LHCN-M2 (cell line): ENCODE measurements around the gene GNAZ. TPM values are rescaled to one million over a fixed set of nuclear protein-coding genes. Genes with fewer than 3 reads are reported as not detected.

Experiments used
- DNase-seq: peaks from one replicate; pipeline ENCODE4 v3.0.0-alpha.2; 2012; ENCODE audit warnings: low read depth
- total RNA-seq: library from RNA; depleted of rRNA; stranded (reverse); fragments of >200 nt; gene quantifications from 2 replicates; pipeline ENCODE4 v1.2.3, GENCODE V29; 2014

GNAZ gene
- total RNA-seq, 1 experiment from 2014 or later = 9.6 TPM

DNA sequence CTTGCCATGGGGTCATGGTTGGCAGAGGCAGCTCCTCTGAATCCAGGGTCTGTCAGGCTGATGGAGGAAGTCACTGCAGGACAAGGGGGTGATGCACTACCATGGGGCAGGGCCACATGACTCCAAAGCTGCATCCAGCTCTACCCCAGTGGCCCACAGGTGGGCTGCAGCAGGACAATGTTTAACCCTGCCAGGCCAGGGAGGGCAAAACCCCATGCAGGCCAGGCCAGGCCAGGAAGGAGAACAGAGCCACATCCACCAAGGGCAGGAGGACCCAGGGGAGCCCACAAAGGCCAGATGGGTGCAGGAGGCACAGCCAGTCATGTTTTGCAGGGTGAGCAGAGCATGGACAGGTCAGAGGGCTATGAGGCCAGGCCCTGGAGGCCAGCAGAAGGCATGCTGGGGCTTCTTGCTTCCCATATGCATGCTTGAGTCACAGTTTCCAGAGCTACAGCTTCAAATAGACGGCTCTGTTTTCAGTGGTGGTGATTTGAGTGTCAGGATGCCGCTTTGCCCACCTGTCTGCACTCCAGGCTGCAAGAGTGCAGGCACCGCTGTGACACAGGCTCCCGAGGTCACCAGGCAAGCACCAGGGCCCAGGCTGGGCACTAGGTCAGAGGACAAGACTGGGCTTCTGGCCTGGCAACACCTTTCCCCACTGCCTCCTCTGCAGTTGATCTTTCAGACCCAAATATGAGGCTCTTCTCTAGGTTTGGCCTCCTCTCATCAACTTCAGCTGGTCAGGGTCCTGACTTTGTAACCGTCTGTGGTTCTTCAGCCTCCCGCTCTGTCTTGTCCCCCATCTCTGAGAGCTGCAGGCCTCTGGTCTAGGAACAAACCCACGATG, 48.6 kb downstream of the GNAZ start:
- no peak for DNase-seq

- no peak for DNase-seq
Measured at GRCh38 chr22:23119494-23120414, 49.4 kb downstream of the GNAZ start.

- DNase-seq = no peak
Measured at GRCh38 chr22:23120415-23120899, 50.1 kb downstream of the GNAZ start.

DNA sequence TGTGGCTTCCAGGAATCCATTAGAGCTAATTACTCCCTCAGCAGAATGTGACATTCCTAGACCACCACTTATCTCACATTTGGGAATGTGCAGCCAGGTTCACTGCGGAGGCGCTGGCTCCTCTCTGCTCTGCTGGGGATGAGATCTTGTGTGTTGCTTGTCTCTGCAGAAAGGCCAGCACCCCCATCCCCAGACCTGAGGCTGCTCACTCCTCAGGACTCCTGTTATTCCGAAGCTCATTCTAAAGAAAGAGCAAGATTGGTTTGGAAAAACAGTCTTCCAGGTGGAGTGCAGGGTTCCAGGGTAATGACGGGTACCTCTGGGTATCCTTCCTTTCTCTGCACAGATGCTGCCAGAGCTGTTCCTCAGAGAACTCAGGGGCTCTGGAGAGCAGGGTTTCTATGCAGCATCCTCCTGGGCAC, 50.7 kb downstream of the GNAZ start:
- no peak for DNase-seq

- peak; percentile 64 for DNase-seq
Measured at GRCh38 chr22:23121424-23121823, 51.1 kb downstream of the GNAZ start.

- peak; percentile 23 for DNase-seq
Measured at GRCh38 chr22:23122216-23122957, 52.1 kb downstream of the GNAZ start.

GRCh38 chr22:23122992-23123803, 52.9 kb downstream of the GNAZ start:
- DNase-seq = no peak

- DNase-seq = no peak
Measured at GRCh38 chr22:23123804-23124254, 53.5 kb downstream of the GNAZ start.

GRCh38 chr22:23124611-23125511, 54.5 kb downstream of the GNAZ start:
- no peak for DNase-seq

DNA sequence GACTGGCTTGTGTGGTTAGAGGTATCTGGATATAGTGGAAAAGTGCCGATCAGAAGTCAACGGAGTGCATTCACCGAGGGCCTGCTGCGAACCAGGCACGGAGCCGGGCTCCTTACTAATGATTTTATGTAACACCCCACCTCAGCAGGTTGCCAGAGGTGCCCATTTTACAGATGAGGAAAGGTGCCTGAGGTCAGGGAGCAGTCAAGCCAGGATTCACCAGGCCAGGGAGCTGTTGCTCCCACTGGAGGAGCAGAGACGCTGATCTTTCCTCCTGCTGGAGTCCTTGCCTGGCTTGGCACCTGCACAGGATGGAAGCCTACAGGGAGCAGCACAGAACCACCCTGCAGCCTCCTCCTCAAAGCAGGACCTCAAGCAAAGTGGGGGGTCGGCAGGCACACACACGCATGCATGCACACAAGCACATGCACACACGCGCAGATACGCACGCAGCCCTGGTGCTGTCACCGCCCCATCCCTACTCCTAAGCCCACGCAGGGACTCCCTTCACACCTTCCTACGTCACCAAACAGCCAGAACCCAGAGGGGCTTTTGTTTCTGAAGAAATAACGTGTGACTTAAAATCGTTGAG, 55.3 kb downstream of the GNAZ start:
- no peak for DNase-seq

GRCh38 chr22:23126165-23127054, 56.1 kb downstream of the GNAZ start:
- no peak for DNase-seq

DNA sequence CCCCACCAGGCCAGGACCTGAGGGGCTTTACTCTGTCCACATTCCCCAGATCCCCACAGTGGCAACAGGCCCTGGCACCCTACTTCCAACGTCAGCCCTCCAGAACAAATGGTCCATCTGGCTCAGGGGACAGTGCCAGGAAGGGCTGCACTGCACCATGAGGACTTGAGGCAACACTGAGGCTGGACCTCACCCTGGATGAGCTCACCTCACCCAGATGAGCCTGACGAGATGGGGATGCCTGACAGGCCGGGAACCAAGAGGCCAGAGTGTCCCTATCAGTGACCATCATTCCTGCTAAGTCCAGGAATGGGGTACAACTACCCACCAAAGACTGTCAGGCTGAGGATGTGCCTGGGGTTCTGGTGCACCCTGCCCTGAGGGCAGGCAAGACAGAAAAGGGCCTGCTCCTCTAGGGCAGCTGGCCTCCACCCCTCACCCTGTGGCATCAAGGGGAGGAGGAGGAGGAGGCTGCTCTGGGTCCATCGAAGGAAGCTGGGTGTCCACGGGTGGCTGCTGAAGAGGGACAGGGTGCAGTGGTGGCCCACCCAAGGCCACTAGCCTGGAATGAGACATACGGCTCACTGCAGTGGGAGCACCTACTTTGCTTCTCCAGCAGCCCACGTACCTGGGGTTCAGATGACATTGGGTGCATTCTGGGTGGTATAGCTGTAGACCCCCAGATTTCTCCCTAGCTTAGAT, 56.9 kb downstream of the GNAZ start:
- no peak for DNase-seq

DNA sequence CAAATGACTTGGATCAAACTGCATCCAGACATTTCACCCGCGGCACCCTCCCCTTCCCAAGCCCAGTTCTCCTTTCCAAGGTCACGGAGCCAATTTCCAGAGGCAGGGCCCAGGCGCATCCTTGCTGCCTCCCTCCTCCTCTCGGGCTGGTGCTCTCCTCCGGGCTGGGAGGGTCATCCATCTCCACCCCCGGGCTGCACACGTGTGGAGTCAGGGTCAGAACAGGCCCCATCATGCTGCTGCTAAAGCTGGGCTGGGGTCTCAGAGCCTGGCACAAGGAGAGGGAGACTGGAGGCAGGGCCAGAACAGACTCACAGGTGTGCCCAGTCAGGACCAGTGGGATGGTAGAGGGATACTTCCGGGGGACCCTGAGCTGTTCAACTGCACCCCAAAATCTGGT, 57.5 kb downstream of the GNAZ start:
- no peak for DNase-seq

- peak; percentile 64 for DNase-seq
Measured at GRCh38 chr22:23128269-23129108, 58.2 kb downstream of the GNAZ start.

DNA sequence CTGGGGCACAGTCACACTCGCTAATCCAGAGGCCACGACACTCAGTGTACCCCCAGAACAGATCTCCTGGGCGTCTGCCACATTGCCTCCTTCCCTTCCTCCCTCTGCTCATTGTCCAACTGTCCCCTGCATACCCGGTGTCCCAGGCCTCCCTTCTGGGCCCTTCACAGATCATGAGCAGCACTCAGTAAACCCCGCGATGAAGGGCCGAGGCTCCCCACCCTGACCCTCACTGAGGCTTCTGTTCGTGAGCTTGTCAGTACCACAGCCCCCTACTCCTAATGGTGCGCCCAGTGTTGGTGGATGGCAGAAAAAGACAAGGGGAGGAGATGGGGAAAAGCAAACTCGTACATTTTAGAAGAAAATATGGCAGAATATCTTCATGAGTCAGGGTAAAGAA, 58.8 kb downstream of the GNAZ start:
- no peak for DNase-seq

GRCh38 chr22:23130697-23131096, 60.4 kb downstream of the GNAZ start:
- no peak for DNase-seq

GRCh38 chr22:23131931-23132330, 61.6 kb downstream of the GNAZ start:
- no peak for DNase-seq
